GM21786 (cell line): Measurements from ENCODE around the gene RALGPS1.

Experiments used
- ATAC-seq: cut with Tn5 transposase; IDR thresholded peaks from one replicate; pipeline ENCODE4 v1.9.1; 2021; ENCODE audit not compliant: unreplicated experiment

The RALGPS1 gene

GRCh38 chr9:127050152-127050551 lies 135.6 kb downstream of the RALGPS1 start:
- ATAC-seq = no peak

GRCh38 chr9:127050591-127051001 lies 136.0 kb downstream of the RALGPS1 start:
- no peak for ATAC-seq

- no peak for ATAC-seq
Observed at GRCh38 chr9:127051881-127052595, 137.5 kb downstream of the RALGPS1 start.

GRCh38 chr9:127053057-127053821 lies 138.7 kb downstream of the RALGPS1 start:
- ATAC-seq = no peak

GRCh38 chr9:127053960-127054359 lies 139.4 kb downstream of the RALGPS1 start:
- ATAC-seq = no peak

- ATAC-seq = no peak
Observed at GRCh38 chr9:127055745-127056402, 141.3 kb downstream of the RALGPS1 start.

- no peak for ATAC-seq
Observed at GRCh38 chr9:127056446-127056845, 141.9 kb downstream of the RALGPS1 start.

- ATAC-seq = no peak
Observed at GRCh38 chr9:127058011-127058644, 143.5 kb downstream of the RALGPS1 start.

- no peak for ATAC-seq
Observed at GRCh38 chr9:127058645-127059021, 144.1 kb downstream of the RALGPS1 start.

- no peak for ATAC-seq
Observed at GRCh38 chr9:127059030-127059429, 144.4 kb downstream of the RALGPS1 start.

- no peak for ATAC-seq
Observed at GRCh38 chr9:127059765-127060361, 145.3 kb downstream of the RALGPS1 start.

- ATAC-seq = no peak
Observed at GRCh38 chr9:127061411-127061810, 146.8 kb downstream of the RALGPS1 start.

- ATAC-seq = no peak
Observed at GRCh38 chr9:127064335-127064734, 149.8 kb downstream of the RALGPS1 start.

GRCh38 chr9:127065592-127065991 lies 151.0 kb downstream of the RALGPS1 start:
- ATAC-seq = no peak

GRCh38 chr9:127066060-127066850 lies 151.7 kb downstream of the RALGPS1 start:
- ATAC-seq = no peak

GRCh38 chr9:127066851-127067136 lies 152.2 kb downstream of the RALGPS1 start:
- ATAC-seq = no peak

- ATAC-seq = no peak
Observed at GRCh38 chr9:127067603-127068220, 153.1 kb downstream of the RALGPS1 start.

- ATAC-seq = no peak
Observed at GRCh38 chr9:127074561-127075548, 160.3 kb downstream of the RALGPS1 start.
